Dermis microvascular lymphatic vessel endothelial cell (primary cell): ENCODE measurements around the gene NUP210L. TPM values are rescaled to one million over a fixed set of nuclear protein-coding genes. Genes with fewer than 3 reads are reported as not detected.
"Not testable (repeated sequence)": the region's sequence is repeated elsewhere in the genome, so short reads cannot be mapped to it uniquely, and the experiment has no call there.

Experiments
- DNase-seq, 2 donors: peaks; one replicate each; pipeline versions ENCODE4 v3.0.0 to v3.0.0-alpha.2; 2010; ENCODE audit warnings: low read depth in 2 of 2
- total RNA-seq: library from RNA; depleted of rRNA; stranded (reverse); fragments of >200 nt; gene quantifications from 2 replicates; pipeline ENCODE4 v1.2.1, GENCODE V29; 2014

The NUP210L gene
- total RNA-seq, 1 donor from 2014 or later = under 0.01 TPM

GRCh38 chr1:153995202-153995601, 159.7 kb downstream of the NUP210L start:
- no peak for DNase-seq

GRCh38 chr1:153991806-153992205, 163.1 kb downstream of the NUP210L start:
- DNase-seq = no peak

GRCh38 chr1:153991151-153991630, 163.7 kb downstream of the NUP210L start:
- no peak for DNase-seq

GRCh38 chr1:153990468-153991150, 164.3 kb downstream of the NUP210L start, which contains the start of gene RPS27:
TSS of gene RPS27 (plus strand) at chr1:153990762. CDS start at chr1:153990797, 35 bp downstream.
- DNase-seq = peak; percentile 97

GRCh38 chr1:153987621-153988020, 167.3 kb downstream of the NUP210L start:
- DNase-seq = no peak

- peak; percentile 46 to 90 for DNase-seq
Measured at GRCh38 chr1:153985941-153986761, 168.7 kb downstream of the NUP210L start, which contains the start of gene RAB13. TSS of gene RAB13 (minus strand) at chr1:153986339. CDS start at chr1:153986236, 103 bp downstream.

- peak in 1 of 2 donors; percentile 63 for DNase-seq
Measured at GRCh38 chr1:153985341-153985912, 169.4 kb downstream of the NUP210L start.

GRCh38 chr1:153984123-153984894, 170.6 kb downstream of the NUP210L start:
- DNase-seq = no peak

- not testable (repeated sequence) for DNase-seq
Measured at GRCh38 chr1:153981735-153982134, 173.1 kb downstream of the NUP210L start.

- DNase-seq = not testable (repeated sequence)
Measured at GRCh38 chr1:153979091-153979490, 175.8 kb downstream of the NUP210L start.

GRCh38 chr1:153978274-153978909, 176.5 kb downstream of the NUP210L start:
- DNase-seq = no peak

GRCh38 chr1:153977250-153978240, 177.3 kb downstream of the NUP210L start, which contains the start of gene JTB:
TSS of gene JTB (minus strand) at chr1:153977674. CDS start at chr1:153977252, 422 bp downstream.
- peak; percentile 55 to 89 for DNase-seq

- DNase-seq = no peak
Measured at GRCh38 chr1:153976819-153977249, 178.0 kb downstream of the NUP210L start.

- no peak for DNase-seq
Measured at GRCh38 chr1:153973525-153973924, 181.3 kb downstream of the NUP210L start.

GRCh38 chr1:153973071-153973470, 181.8 kb downstream of the NUP210L start:
- no peak for DNase-seq

GRCh38 chr1:153970346-153970745, 184.5 kb downstream of the NUP210L start:
- DNase-seq = no peak

- DNase-seq = no peak
Measured at GRCh38 chr1:153968972-153969371, 185.9 kb downstream of the NUP210L start.

- no peak for DNase-seq
Measured at GRCh38 chr1:153968408-153968807, 186.5 kb downstream of the NUP210L start.

- DNase-seq = no peak
Measured at GRCh38 chr1:153968000-153968363, 186.9 kb downstream of the NUP210L start.
